K562 (cell line): ENCODE data around the gene IL4I1. TPM values are rescaled to one million over a fixed set of nuclear protein-coding genes. Genes with fewer than 3 reads are reported as not detected.
A peak's percentile ranks its signal among the peaks of the same experiment; 100 is the strongest.

Experiments
- CEBPZ ChIP-seq: fragments of 150-350 bp; IDR thresholded peaks from 2 replicates; pipeline ENCODE4 v1.6.1; 2014; ENCODE audit warnings: low read depth, mild to moderate bottlenecking, low read length, borderline replicate concordance
- GTF2F1 ChIP-seq: IDR thresholded peaks from 2 replicates; pipeline ENCODE4 v1.6.1; 2011; ENCODE audit warnings: low read depth, low read length, improper control_type of control experiment
- JUN ChIP-seq, 2 experiments: sonication (generic) in 1 of 2; formaldehyde crosslinking in 1 of 2; IDR thresholded peaks; 2 replicates each; pipeline versions ENCODE4 v1.6.1 to v1.8.0; 2012 to 2022; ENCODE audit warnings: borderline replicate concordance in 2 of 2, mild to moderate bottlenecking in 2 of 2, improper control_type of control experiment in 1 of 2, low read depth in 1 of 2, low read length in 1 of 2, missing genetic modification reagents in 1 of 2
- NFATC3 ChIP-seq: fragments of 450-650 bp; IDR thresholded peaks from 2 replicates; pipeline ENCODE4 v1.6.1; 2017; ENCODE audit warnings: mild to moderate bottlenecking
- PREB ChIP-seq: sonication (generic); formaldehyde crosslinking; IDR thresholded peaks from 2 replicates; pipeline ENCODE4 v1.8.1; 2023; ENCODE audit warnings: mild to moderate bottlenecking, missing genetic modification reagents
- ZFP30 ChIP-seq: fragments of 250-450 bp; sonication (Bioruptor Pico); IDR thresholded peaks from 2 replicates; pipeline ENCODE4 v1.8.0; 2022; ENCODE audit warnings: moderate library complexity, mild to moderate bottlenecking, inconsistent platforms, borderline replicate concordance
- ZNF12 ChIP-seq: sonication (generic); formaldehyde crosslinking; IDR thresholded peaks from 2 replicates; pipeline ENCODE4 v1.4.0; 2020; ENCODE audit warnings: mild to moderate bottlenecking, missing genetic modification reagents
- ZNF766 ChIP-seq: fragments of 200-800 bp; sonication (Bioruptor generic); conservative IDR thresholded peaks from 2 replicates; pipeline ENCODE4 v1.6.1; 2016; ENCODE audit warnings: missing genetic modification characterization, missing compliant biosample characterization
- polyA plus RNA-seq, 8 experiments: library from polyadenylated mRNA; depleted of rRNA in 4 of 8; stranded (reverse) in 5 of 8; unstranded in 3 of 8; fragments of >200 nt; fragmentation: Nextera tagmentation in 2 of 8; fragmentation: Illumina TruSeq in 1 of 8; extraction: Ambion mirVana in 2 of 8; extraction: Trizol in 1 of 8; gene quantifications; 2 replicates each; pipeline versions ENCODE4 v1.2.1 to v1.2.3, GENCODE V29; 2011 to 2014; ENCODE audit warnings: inconsistent platforms in 1 of 8, missing spikeins in 1 of 8
- total RNA-seq, 7 experiments: library from RNA; depleted of rRNA in 6 of 7; stranded (reverse); fragments of >200 nt in 6 of 7; fragmentation: Illumina TruSeq in 2 of 7; extraction: Trizol in 2 of 7; gene quantifications; 2 replicates each; pipeline versions ENCODE4 v1.2.1 to v1.2.3, GENCODE V29; 2011 to 2021; ENCODE audit warnings: low replicate concordance in 1 of 7
- TF ChIP-seq, protein P1 (sequence below): fragments of 450-650 bp; formaldehyde crosslinking; IDR thresholded peaks from 2 replicates; pipeline ENCODE4 v1.4.0; 2022; ENCODE audit warnings: mild to moderate bottlenecking, moderate library complexity
- TF ChIP-seq, protein P2 (sequence below), 2 experiments: fragments of 450-650 bp in 1 of 2; sonication (generic) in 1 of 2; formaldehyde crosslinking in 1 of 2; IDR thresholded peaks; 2 replicates each; pipeline versions ENCODE4 v1.7.1 to v1.9.0; 2016 to 2022; ENCODE audit warnings: inconsistent platforms in 1 of 2, mild to moderate bottlenecking in 1 of 2, missing genetic modification reagents in 1 of 2

IL4I1 gene
- total and polyA plus RNA-seq, 9 of the 15 experiments (the other 6 are each of a cell fraction or from before 2014, with no cell fraction given) = 0.06 to 0.95 (median 0.43) TPM; not detected in 2

- TF ChIP-seq, protein P1, sequence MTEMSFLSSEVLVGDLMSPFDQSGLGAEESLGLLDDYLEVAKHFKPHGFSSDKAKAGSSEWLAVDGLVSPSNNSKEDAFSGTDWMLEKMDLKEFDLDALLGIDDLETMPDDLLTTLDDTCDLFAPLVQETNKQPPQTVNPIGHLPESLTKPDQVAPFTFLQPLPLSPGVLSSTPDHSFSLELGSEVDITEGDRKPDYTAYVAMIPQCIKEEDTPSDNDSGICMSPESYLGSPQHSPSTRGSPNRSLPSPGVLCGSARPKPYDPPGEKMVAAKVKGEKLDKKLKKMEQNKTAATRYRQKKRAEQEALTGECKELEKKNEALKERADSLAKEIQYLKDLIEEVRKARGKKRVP (CRISPR knock-in tag) = no peak
- TF ChIP-seq, protein P2, sequence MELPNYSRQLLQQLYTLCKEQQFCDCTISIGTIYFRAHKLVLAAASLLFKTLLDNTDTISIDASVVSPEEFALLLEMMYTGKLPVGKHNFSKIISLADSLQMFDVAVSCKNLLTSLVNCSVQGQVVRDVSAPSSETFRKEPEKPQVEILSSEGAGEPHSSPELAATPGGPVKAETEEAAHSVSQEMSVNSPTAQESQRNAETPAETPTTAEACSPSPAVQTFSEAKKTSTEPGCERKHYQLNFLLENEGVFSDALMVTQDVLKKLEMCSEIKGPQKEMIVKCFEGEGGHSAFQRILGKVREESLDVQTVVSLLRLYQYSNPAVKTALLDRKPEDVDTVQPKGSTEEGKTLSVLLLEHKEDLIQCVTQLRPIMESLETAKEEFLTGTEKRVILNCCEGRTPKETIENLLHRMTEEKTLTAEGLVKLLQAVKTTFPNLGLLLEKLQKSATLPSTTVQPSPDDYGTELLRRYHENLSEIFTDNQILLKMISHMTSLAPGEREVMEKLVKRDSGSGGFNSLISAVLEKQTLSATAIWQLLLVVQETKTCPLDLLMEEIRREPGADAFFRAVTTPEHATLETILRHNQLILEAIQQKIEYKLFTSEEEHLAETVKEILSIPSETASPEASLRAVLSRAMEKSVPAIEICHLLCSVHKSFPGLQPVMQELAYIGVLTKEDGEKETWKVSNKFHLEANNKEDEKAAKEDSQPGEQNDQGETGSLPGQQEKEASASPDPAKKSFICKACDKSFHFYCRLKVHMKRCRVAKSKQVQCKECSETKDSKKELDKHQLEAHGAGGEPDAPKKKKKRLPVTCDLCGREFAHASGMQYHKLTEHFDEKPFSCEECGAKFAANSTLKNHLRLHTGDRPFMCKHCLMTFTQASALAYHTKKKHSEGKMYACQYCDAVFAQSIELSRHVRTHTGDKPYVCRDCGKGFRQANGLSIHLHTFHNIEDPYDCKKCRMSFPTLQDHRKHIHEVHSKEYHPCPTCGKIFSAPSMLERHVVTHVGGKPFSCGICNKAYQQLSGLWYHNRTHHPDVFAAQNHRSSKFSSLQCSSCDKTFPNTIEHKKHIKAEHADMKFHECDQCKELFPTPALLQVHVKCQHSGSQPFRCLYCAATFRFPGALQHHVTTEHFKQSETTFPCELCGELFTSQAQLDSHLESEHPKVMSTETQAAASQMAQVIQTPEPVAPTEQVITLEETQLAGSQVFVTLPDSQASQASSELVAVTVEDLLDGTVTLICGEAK (IDR thresholded peaks at IDR 0.05) = no peak
- TF ChIP-seq, protein P2 (CRISPR knock-in tag; IDR thresholded peaks at IDR 0.05) = no peak
- no peak for TF ChIP-seq ZNF12 (CRISPR knock-in tag)
- TF ChIP-seq CEBPZ = no peak
- TF ChIP-seq ZNF766 (CRISPR knock-in tag) = peak; percentile 35; the same call in 1 of the 2 replicates
- no peak for TF ChIP-seq ZFP30 (CRISPR knock-in tag)
- TF ChIP-seq PREB (CRISPR knock-in tag) = no peak
- TF ChIP-seq JUN (IDR thresholded peaks at IDR 0.05; ENCODE audit: borderline replicate concordance, low read depth, low read length) = peak; percentile 28; the same call in 1 of the 2 replicates
- TF ChIP-seq JUN (CRISPR knock-in tag; IDR thresholded peaks at IDR 0.05; ENCODE audit: borderline replicate concordance) = no peak
- TF ChIP-seq NFATC3 = no peak
- peak; percentile 81; the same call in 1 of the 2 replicates for TF ChIP-seq GTF2F1
Measured at GRCh38 chr19:49869484-49870308, 27.0 kb downstream of the IL4I1 start (continued).
